GM19467 (cell line): Measurements from ENCODE around the gene CAMK2B.
"Not testable (repeated sequence)": the region's sequence is repeated elsewhere in the genome, so short reads cannot be mapped to it uniquely, and the experiment has no call there.

Source experiments
- ATAC-seq: cut with Tn5 transposase; IDR thresholded peaks from one replicate; pipeline ENCODE4 v1.9.1; 2021; ENCODE audit warnings: mild to moderate bottlenecking, moderate library complexity; ENCODE audit not compliant: unreplicated experiment

The CAMK2B gene

DNA sequence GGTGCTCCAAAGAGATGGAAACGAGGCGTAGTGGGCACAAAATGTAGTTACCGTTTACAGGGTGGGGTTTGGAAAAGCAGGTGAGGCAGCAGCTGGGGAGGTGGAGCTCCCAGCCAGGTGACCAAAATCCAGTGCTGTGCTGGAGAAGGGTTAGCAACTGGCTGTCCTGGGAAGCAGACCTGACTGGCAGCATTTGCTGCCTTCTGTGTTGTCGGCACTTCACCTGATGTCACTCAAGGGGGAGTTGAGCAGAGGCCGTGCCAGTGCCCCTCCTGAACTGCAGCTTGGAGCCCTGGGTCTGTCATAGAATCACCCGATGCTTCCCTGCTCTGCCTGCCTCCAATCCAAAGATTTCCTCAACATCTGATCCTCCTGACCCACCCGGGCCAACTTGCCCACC lies 148.9 kb downstream of the CAMK2B start:
- ATAC-seq, result no peak

DNA sequence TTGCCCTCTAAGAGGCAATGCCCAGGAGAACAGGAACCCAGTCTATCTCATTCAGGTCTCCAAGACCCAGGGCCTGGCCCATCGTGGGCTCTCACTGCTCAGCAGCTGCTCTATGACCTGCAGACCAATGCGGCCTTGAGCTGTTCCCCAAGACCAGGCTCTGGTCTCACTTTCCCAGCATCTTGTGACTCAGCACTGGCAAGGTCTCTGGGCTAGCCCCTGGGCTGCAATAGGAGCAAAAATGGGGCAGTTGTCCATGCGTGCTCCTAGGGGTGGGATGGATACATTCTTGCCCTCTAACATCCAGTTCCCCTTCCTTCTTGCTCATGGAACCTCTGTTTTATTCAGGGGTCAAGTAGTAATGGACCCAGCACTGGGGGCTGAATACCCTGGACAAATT lies 149.7 kb downstream of the CAMK2B start:
- ATAC-seq, result no peak

GRCh38 chr7:44174694-44174948 lies 150.8 kb downstream of the CAMK2B start:
- ATAC-seq, result not testable (repeated sequence)

GRCh38 chr7:44173911-44174693 lies 151.3 kb downstream of the CAMK2B start:
- ATAC-seq, result no peak

- ATAC-seq, result no peak
Observed at GRCh38 chr7:44172803-44173424, 152.5 kb downstream of the CAMK2B start.

GRCh38 chr7:44172352-44172751 lies 153.0 kb downstream of the CAMK2B start:
- no peak for ATAC-seq

DNA sequence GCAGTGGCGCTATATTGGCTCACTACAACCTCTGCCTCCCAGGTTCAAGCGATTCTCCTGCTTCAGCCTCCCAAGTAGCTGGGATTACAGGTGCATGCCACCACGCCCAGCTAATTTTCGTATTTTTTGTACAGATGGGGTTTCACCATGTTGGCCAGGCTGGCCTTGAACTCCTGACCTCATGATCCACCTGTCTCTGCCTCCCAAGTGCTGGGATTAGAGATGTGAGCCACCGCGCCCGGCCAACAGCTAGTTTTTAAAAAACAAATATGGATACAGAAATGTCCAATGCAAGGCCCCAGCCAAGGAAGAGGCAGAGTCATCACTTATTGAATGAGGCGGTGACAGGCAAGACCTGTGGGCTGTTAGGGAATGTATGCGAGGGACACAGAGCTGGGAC lies 153.5 kb downstream of the CAMK2B start:
- not testable (repeated sequence) for ATAC-seq

GRCh38 chr7:44167920-44168319 lies 157.5 kb downstream of the CAMK2B start:
- no peak for ATAC-seq
